ENCODE results near the gene MLEC. TPM values are rescaled to one million over a fixed set of nuclear protein-coding genes. Genes with fewer than 3 reads are reported as not detected.

Gene MLEC
- total and polyA plus RNA-seq, 2 experiments from 2014 or later: 79.4 to 119 TPM

- peaks cover 50% of the 10 kb centered on the region for H3K79me2 ChIP-seq (ENCODE audit: insufficient read depth)
- no peaks in the 10 kb centered on the region for H3K9me3 ChIP-seq (ENCODE audit: low read depth)
- H3K4me3 ChIP-seq: no peak overlapping the region
- no peak overlapping the region for H3K9ac ChIP-seq
- H3K9me2 ChIP-seq (ENCODE audit: insufficient read depth): no peaks in the 10 kb centered on the region
- no peaks in the 10 kb centered on the region for H3K27me3 ChIP-seq (replicated peaks; ENCODE audit: insufficient read depth)
- DNase-seq: peak; percentile 90
- WGBS, 2 experiments (ENCODE audit: low coverage in 1 of 2, low lambda C conversion rate in 2 of 2, missing lambda C conversion rate in 2 of 2): 13% methylated on average over 4 of the region's 4 CpGs
- H3F3A ChIP-seq (ENCODE audit: insufficient read depth): peaks cover 9% of the 10 kb centered on the region; the same call in 1 of the 2 replicates
- H4K20me1 ChIP-seq (ENCODE audit: insufficient read depth): no peaks in the 10 kb centered on the region
- peaks cover 23% of the 10 kb centered on the region for H3K36me3 ChIP-seq (ENCODE audit: low read depth)
- H3K27ac ChIP-seq: no peak overlapping the region
- in situ Hi-C loops (cut with MboI): loop anchor here (10.0 kb wide), 1 partner anchor 129 kb away; the partner anchor contains the start of gene POP5
- H3K4me2 ChIP-seq (ENCODE audit: unreplicated experiment): no peak overlapping the region
- H2AFZ ChIP-seq: no peak overlapping the region
- TF ChIP-seq EZH2phosphoT487 (IDR thresholded peaks at IDR 0.05; ENCODE audit: insufficient read depth, low read depth): no peak
- no peak for TF ChIP-seq EZH2 (IDR thresholded peaks at IDR 0.05; ENCODE audit: insufficient read depth, poor library complexity, severe bottlenecking)
- H3K4me1 ChIP-seq (ENCODE audit: insufficient read depth): peaks cover 12% of the 10 kb centered on the region
Measured at GRCh38 chr12:120713861-120714482, 27.0 kb downstream of the MLEC start.

- Histone ChIP-seq H3K36me3 (ENCODE audit: low read depth) (peaks cover 30% of the 10 kb centered on the region), H2AFZ (no peak overlapping the region), H3K4me1 (ENCODE audit: insufficient read depth) (peaks cover 4% of the 10 kb centered on the region; the same call in 1 of the 2 replicates), H3K27ac (no peak overlapping the region), H3K4me2 (ENCODE audit: unreplicated experiment) (no peak overlapping the region), H3K9me3 (ENCODE audit: low read depth) (no peaks in the 10 kb centered on the region), H3K4me3 (no peak overlapping the region), H3K79me2 (ENCODE audit: insufficient read depth) (peaks cover 23% of the 10 kb centered on the region), H3F3A (ENCODE audit: insufficient read depth) (peaks cover 8% of the 10 kb centered on the region), H3K27me3 (replicated peaks; ENCODE audit: insufficient read depth) (no peaks in the 10 kb centered on the region), H4K20me1 (ENCODE audit: insufficient read depth) (no peaks in the 10 kb centered on the region), H3K9me2 (ENCODE audit: insufficient read depth) (no peaks in the 10 kb centered on the region), H3K9ac (no peak overlapping the region)
- 84 to 89% methylated on average over 8 to 9 of the region's 9 CpGs for WGBS, 2 experiments (ENCODE audit: low coverage in 1 of 2, low lambda C conversion rate in 2 of 2, missing lambda C conversion rate in 2 of 2)
- DNase-seq: no peak
- in situ Hi-C loops (cut with MboI): loop anchor here (10.0 kb wide), 1 partner anchor 133 kb away; the partner anchor contains the start of gene POP5
- TF ChIP-seq EZH2 (IDR thresholded peaks at IDR 0.05; ENCODE audit: insufficient read depth, poor library complexity, severe bottlenecking) (no peak), EZH2phosphoT487 (IDR thresholded peaks at IDR 0.05; ENCODE audit: insufficient read depth, low read depth) (no peak)
Measured at GRCh38 chr12:120718055-120718454, 31.1 kb downstream of the MLEC start.

GRCh38 chr12:120719072-120719471 is 32.1 kb downstream of the MLEC start:
- Histone ChIP-seq H3K27me3 (replicated peaks; ENCODE audit: insufficient read depth) (no peaks in the 10 kb centered on the region), H3K4me2 (ENCODE audit: unreplicated experiment) (no peak overlapping the region), H3K9me2 (ENCODE audit: insufficient read depth) (no peaks in the 10 kb centered on the region), H3F3A (ENCODE audit: insufficient read depth) (peaks cover 8% of the 10 kb centered on the region), H4K20me1 (ENCODE audit: insufficient read depth) (no peaks in the 10 kb centered on the region), H2AFZ (no peak overlapping the region), H3K9ac (no peak overlapping the region), H3K36me3 (ENCODE audit: low read depth) (peaks cover 34% of the 10 kb centered on the region), H3K9me3 (ENCODE audit: low read depth) (no peaks in the 10 kb centered on the region), H3K27ac (no peak overlapping the region), H3K79me2 (ENCODE audit: insufficient read depth) (peaks cover 20% of the 10 kb centered on the region), H3K4me3 (no peak overlapping the region), H3K4me1 (ENCODE audit: insufficient read depth) (peaks cover 4% of the 10 kb centered on the region; the same call in 1 of the 2 replicates)
- TF ChIP-seq EZH2phosphoT487 (IDR thresholded peaks at IDR 0.05; ENCODE audit: insufficient read depth, low read depth) (no peak), EZH2 (IDR thresholded peaks at IDR 0.05; ENCODE audit: insufficient read depth, poor library complexity, severe bottlenecking) (no peak)
- in situ Hi-C loops (cut with MboI): loop anchor here (10.0 kb wide), 1 partner anchor 134 kb away; the partner anchor contains the start of gene POP5
- DNase-seq: no peak
- WGBS, 2 experiments (ENCODE audit: low coverage in 1 of 2, low lambda C conversion rate in 2 of 2, missing lambda C conversion rate in 2 of 2): 73 to 85% methylated on average over 2 of the region's 2 CpGs

GRCh38 chr12:120719496-120720233 is 32.7 kb downstream of the MLEC start:
- Histone ChIP-seq H2AFZ (no peak overlapping the region), H3K9me3 (ENCODE audit: low read depth) (no peaks in the 10 kb centered on the region), H3K79me2 (ENCODE audit: insufficient read depth) (peaks cover 14% of the 10 kb centered on the region), H3K4me3 (no peak overlapping the region), H3K4me1 (ENCODE audit: insufficient read depth) (peaks cover 4% of the 10 kb centered on the region; the same call in 1 of the 2 replicates), H3K4me2 (ENCODE audit: unreplicated experiment) (no peak overlapping the region), H3F3A (ENCODE audit: insufficient read depth) (peaks cover 8% of the 10 kb centered on the region), H3K27ac (no peak overlapping the region), H3K36me3 (ENCODE audit: low read depth) (peaks cover 31% of the 10 kb centered on the region), H3K27me3 (replicated peaks; ENCODE audit: insufficient read depth) (no peaks in the 10 kb centered on the region), H3K9ac (no peak overlapping the region), H4K20me1 (ENCODE audit: insufficient read depth) (no peaks in the 10 kb centered on the region), H3K9me2 (ENCODE audit: insufficient read depth) (no peaks in the 10 kb centered on the region)
- 72 to 76% methylated on average over 11 of the region's 11 CpGs for WGBS, 2 experiments (ENCODE audit: low coverage in 1 of 2, low lambda C conversion rate in 2 of 2, missing lambda C conversion rate in 2 of 2)
- DNase-seq: no peak
- in situ Hi-C loops (cut with MboI): loop anchor here (10.0 kb wide), 1 partner anchor 135 kb away; the partner anchor contains the start of gene POP5
- no peak for TF ChIP-seq EZH2phosphoT487 (IDR thresholded peaks at IDR 0.05; ENCODE audit: insufficient read depth, low read depth)
- TF ChIP-seq EZH2 (IDR thresholded peaks at IDR 0.05; ENCODE audit: insufficient read depth, poor library complexity, severe bottlenecking): no peak
